Activated CD4-positive, alpha-beta T cell treated with anti-CD3 and anti-CD28 coated beads, Interleukin-2, amount 10 ng/mL, durations not matched to agents 24 days and 14 days (primary cell): ENCODE measurements around the gene PALLD. TPM values are rescaled to one million over a fixed set of nuclear protein-coding genes. Genes with fewer than 3 reads are reported as not detected.
A peak's percentile ranks its signal among the peaks of the same experiment; 100 is the strongest.
"Not testable (repeated sequence)": the region's sequence is repeated elsewhere in the genome, so short reads cannot be mapped to it uniquely, and the experiment has no call there.

Source experiments
- DNase-seq: peaks from one replicate; pipeline ENCODE4 v3.0.0; 2022
- H3K27ac Mint-ChIP-seq: one replicate; pipeline ENCODE4 v1.8.0; 2022; ENCODE audit warnings: mild to moderate bottlenecking, mixed read lengths
- H3K27me3 Mint-ChIP-seq: one replicate; pipeline ENCODE4 v1.8.0; 2022; ENCODE audit warnings: mixed read lengths
- H3K36me3 Mint-ChIP-seq: one replicate; pipeline ENCODE4 v1.8.0; 2022; ENCODE audit warnings: low read depth, mild to moderate bottlenecking, mixed read lengths
- H3K4me1 Mint-ChIP-seq: one replicate; pipeline ENCODE4 v1.8.0; 2021; ENCODE audit warnings: mixed read lengths
- H3K4me3 Mint-ChIP-seq: one replicate; pipeline ENCODE4 v1.8.0; 2022; ENCODE audit warnings: mild to moderate bottlenecking, moderate library complexity, mixed read lengths
- H3K9me3 Mint-ChIP-seq: one replicate; pipeline ENCODE4 v1.8.0; 2021; ENCODE audit warnings: mixed read lengths
- intact Hi-C: fragments of 100-400 bp; cut with micrococcal nuclease; formaldehyde crosslinking; loops from one replicate; pipeline ENCODE4 v1.15.1; 2023
- total RNA-seq: library from RNA; stranded (reverse); gene quantifications from 2 replicates; pipeline ENCODE4 v1.2.3, GENCODE V29; 2022

PALLD gene
- total RNA-seq, 1 donor from 2014 or later, result 34.3 TPM

- H3K4me3 Mint-ChIP-seq, result no peak overlapping the region
- DNase-seq, result no peak
- intact Hi-C loops, result loop anchor here (10.0 kb wide), 1 partner anchor 201 kb away; no protein-coding TSS in a partner anchor
- no peak overlapping the region for H3K27ac Mint-ChIP-seq
- H3K4me1 Mint-ChIP-seq, result peaks cover 11% of the 10 kb centered on the region
- no peaks in the 10 kb centered on the region for H3K27me3 Mint-ChIP-seq
- H3K9me3 Mint-ChIP-seq, result peaks cover 3% of the 10 kb centered on the region
- H3K36me3 Mint-ChIP-seq, result no peaks in the 10 kb centered on the region
Observed at GRCh38 chr4:168715896-168716295, 219.0 kb downstream of the PALLD start.

- Mint-ChIP-seq H3K27ac (no peak overlapping the region), H3K4me1 (peaks cover 8% of the 10 kb centered on the region), H3K27me3 (peaks cover under 1% of the 10 kb centered on the region), H3K9me3 (peaks cover 5% of the 10 kb centered on the region), H3K36me3 (no peaks in the 10 kb centered on the region), H3K4me3 (no peak overlapping the region)
- no peak for DNase-seq
- intact Hi-C loops, result loop anchor here (10.0 kb wide), 1 partner anchor 202 kb away; no protein-coding TSS in a partner anchor
Observed at GRCh38 chr4:168716406-168717129, 219.7 kb downstream of the PALLD start.

GRCh38 chr4:168717847-168718246, 221.0 kb downstream of the PALLD start:
- H3K36me3 Mint-ChIP-seq, result peaks cover 2% of the 10 kb centered on the region
- intact Hi-C loops, result loop anchor here (10.0 kb wide), 1 partner anchor 203 kb away; no protein-coding TSS in a partner anchor
- DNase-seq, result no peak

GRCh38 chr4:168719725-168720124, 222.9 kb downstream of the PALLD start:
- peaks cover 20% of the 10 kb centered on the region for H3K4me1 Mint-ChIP-seq
- no peak overlapping the region for H3K27ac Mint-ChIP-seq
- H3K4me3 Mint-ChIP-seq, result no peak overlapping the region
- H3K9me3 Mint-ChIP-seq, result peaks cover 20% of the 10 kb centered on the region
- intact Hi-C loops, result loop anchor here (5.0 to 10.0 kb wide), 2 partner anchors 143 to 205 kb away; no protein-coding TSS in a partner anchor
- H3K27me3 Mint-ChIP-seq, result peaks cover 2% of the 10 kb centered on the region
- peaks cover 4% of the 10 kb centered on the region for H3K36me3 Mint-ChIP-seq
- DNase-seq, result no peak

More at GRCh38 chr4:168717847-168718246, 221.0 kb downstream of the PALLD start:
- Mint-ChIP-seq H3K4me3 (no peak overlapping the region), H3K27me3 (peaks cover 2% of the 10 kb centered on the region), H3K4me1 (peaks cover 11% of the 10 kb centered on the region), H3K9me3 (peaks cover 14% of the 10 kb centered on the region), H3K27ac (no peak overlapping the region)

- Mint-ChIP-seq H3K36me3 (peaks cover 4% of the 10 kb centered on the region), H3K4me1 (peaks cover 24% of the 10 kb centered on the region), H3K27ac (no peak overlapping the region), H3K4me3 (no peak overlapping the region), H3K9me3 (peaks cover 23% of the 10 kb centered on the region), H3K27me3 (peaks cover 2% of the 10 kb centered on the region)
- DNase-seq, result no peak
- intact Hi-C loops, result loop anchor here (5.0 kb wide), 1 partner anchor 142 kb away; no protein-coding TSS in a partner anchor
Observed at GRCh38 chr4:168720396-168720900, 223.6 kb downstream of the PALLD start.

GRCh38 chr4:168722391-168722790, 225.5 kb downstream of the PALLD start:
- peaks cover 28% of the 10 kb centered on the region for H3K9me3 Mint-ChIP-seq
- intact Hi-C loops, result loop anchor here (5.0 kb wide), 1 partner anchor 140 kb away; no protein-coding TSS in a partner anchor

GRCh38 chr4:168723020-168723419, 226.2 kb downstream of the PALLD start:
- Mint-ChIP-seq H3K4me1 (peaks cover 24% of the 10 kb centered on the region), H3K9me3 (peaks cover 29% of the 10 kb centered on the region), H3K4me3 (peak overlapping the region; percentile 29), H3K36me3 (peaks cover 4% of the 10 kb centered on the region), H3K27ac (peak overlapping the region; percentile 79), H3K27me3 (peaks cover 2% of the 10 kb centered on the region)
- intact Hi-C loops, result loop anchor here (1.0 to 5.0 kb wide), 2 partner anchors 13 to 139 kb away; no protein-coding TSS in a partner anchor
- no peak for DNase-seq

More at GRCh38 chr4:168722391-168722790, 225.5 kb downstream of the PALLD start:
- H3K36me3 Mint-ChIP-seq, result peaks cover 4% of the 10 kb centered on the region
- H3K4me3 Mint-ChIP-seq, result peak overlapping the region; percentile 29
- no peak for DNase-seq
- peaks cover 2% of the 10 kb centered on the region for H3K27me3 Mint-ChIP-seq
- peaks cover 24% of the 10 kb centered on the region for H3K4me1 Mint-ChIP-seq
- H3K27ac Mint-ChIP-seq, result peak overlapping the region; percentile 79

GRCh38 chr4:168723569-168723968, 226.7 kb downstream of the PALLD start:
- H3K4me3 Mint-ChIP-seq, result no peak overlapping the region
- H3K36me3 Mint-ChIP-seq, result peaks cover 4% of the 10 kb centered on the region
- no peak for DNase-seq
- H3K4me1 Mint-ChIP-seq, result peaks cover 24% of the 10 kb centered on the region
- H3K27ac Mint-ChIP-seq, result peak overlapping the region; percentile 79
- peaks cover 35% of the 10 kb centered on the region for H3K9me3 Mint-ChIP-seq
- H3K27me3 Mint-ChIP-seq, result peaks cover 2% of the 10 kb centered on the region
- intact Hi-C loops, result loop anchor here (1.0 to 5.0 kb wide), 2 partner anchors 13 to 139 kb away; no protein-coding TSS in a partner anchor

- intact Hi-C loops, result loop anchor here (5.0 kb wide), 1 partner anchor 138 kb away; no protein-coding TSS in a partner anchor
Observed at GRCh38 chr4:168724243-168724642, 227.4 kb downstream of the PALLD start.

GRCh38 chr4:168724686-168725411, 228.0 kb downstream of the PALLD start:
- peaks cover 24% of the 10 kb centered on the region for H3K4me1 Mint-ChIP-seq
- H3K9me3 Mint-ChIP-seq, result peaks cover 36% of the 10 kb centered on the region
- H3K4me3 Mint-ChIP-seq, result peak overlapping the region; percentile 15
- DNase-seq, result no peak
- peaks cover 2% of the 10 kb centered on the region for H3K27me3 Mint-ChIP-seq
- peak overlapping the region; percentile 66 for H3K27ac Mint-ChIP-seq
- H3K36me3 Mint-ChIP-seq, result peaks cover 4% of the 10 kb centered on the region
- intact Hi-C loops, result loop anchor here (5.0 kb wide), 1 partner anchor 137 kb away; no protein-coding TSS in a partner anchor

More at GRCh38 chr4:168724243-168724642, 227.4 kb downstream of the PALLD start:
- H3K27me3 Mint-ChIP-seq, result peaks cover 2% of the 10 kb centered on the region
- DNase-seq, result no peak
- no peak overlapping the region for H3K27ac Mint-ChIP-seq
- H3K36me3 Mint-ChIP-seq, result peaks cover 4% of the 10 kb centered on the region
- H3K4me3 Mint-ChIP-seq, result no peak overlapping the region
- H3K4me1 Mint-ChIP-seq, result peaks cover 24% of the 10 kb centered on the region
- peaks cover 39% of the 10 kb centered on the region for H3K9me3 Mint-ChIP-seq

GRCh38 chr4:168725930-168726329, 229.1 kb downstream of the PALLD start:
- Mint-ChIP-seq H3K9me3 (peaks cover 41% of the 10 kb centered on the region), H3K36me3 (peaks cover 4% of the 10 kb centered on the region), H3K4me3 (no peak overlapping the region), H3K4me1 (peaks cover 24% of the 10 kb centered on the region), H3K27ac (no peak overlapping the region), H3K27me3 (peaks cover 8% of the 10 kb centered on the region)
- intact Hi-C loops, result no loop called here
- no peak for DNase-seq

- H3K36me3 Mint-ChIP-seq, H3K27ac Mint-ChIP-seq, H3K4me3 Mint-ChIP-seq, intact Hi-C loops, DNase-seq: not testable (repeated sequence)
- H3K27me3 Mint-ChIP-seq, result peaks cover 16% of the 10 kb centered on the region
- peaks cover 19% of the 10 kb centered on the region for H3K4me1 Mint-ChIP-seq
- H3K9me3 Mint-ChIP-seq, result peaks cover 37% of the 10 kb centered on the region
Observed at GRCh38 chr4:168727181-168727580, 230.3 kb downstream of the PALLD start.

GRCh38 chr4:168731006-168731636, 234.3 kb downstream of the PALLD start:
- Mint-ChIP-seq H3K27ac (no peak overlapping the region), H3K36me3 (no peaks in the 10 kb centered on the region), H3K9me3 (peaks cover 21% of the 10 kb centered on the region), H3K4me1 (no peaks in the 10 kb centered on the region), H3K4me3 (no peak overlapping the region), H3K27me3 (peaks cover 25% of the 10 kb centered on the region)
- intact Hi-C loops, result no loop called here
- DNase-seq, result no peak
